WTC11 (cell line): Measurements from ENCODE around the gene PPIP5K2. TPM values are rescaled to one million over a fixed set of nuclear protein-coding genes. Genes with fewer than 3 reads are reported as not detected.
A peak's percentile ranks its signal among the peaks of the same experiment; 100 is the strongest.

Experiments
- ATAC-seq: fragments of 200-7000 bp; cut with Tn5 transposase; 2 replicates; pipeline ENCODE4 v1.10.0; 2021; ENCODE audit warnings: mild to moderate bottlenecking, moderate library complexity
- CTCF ChIA-PET: fragments of 300-600 bp; sonication (Branson Sonifier 250); formaldehyde crosslinking; loops from one replicate; lab custom pipeline; 2021; ENCODE audit warnings: antibody characterized with exemption; lab: Charles Lee
- POLR2A ChIA-PET: fragments of 350-600 bp; sonication (Branson Sonifier 250); formaldehyde crosslinking; loops from one replicate; lab custom pipeline; 2021; ENCODE audit warnings: antibody characterized with exemption; lab: Charles Lee
- DNase-seq: peaks from one replicate; pipeline ENCODE4 v3.0.0; 2021; ENCODE audit warnings: low spot score
- H3K27ac Mint-ChIP-seq: 2 replicates; pipeline ENCODE4 v1.8.0; 2021; ENCODE audit warnings: mixed read lengths
- H3K27me3 Mint-ChIP-seq: 2 replicates; pipeline ENCODE4 v1.8.0; 2021; ENCODE audit warnings: low read depth, mild to moderate bottlenecking, moderate library complexity, mixed read lengths
- H3K36me3 Mint-ChIP-seq: 2 replicates; pipeline ENCODE4 v1.8.0; 2021; ENCODE audit warnings: mixed read lengths
- H3K4me1 Mint-ChIP-seq: 2 replicates; pipeline ENCODE4 v1.8.0; 2022; ENCODE audit warnings: mixed read lengths
- H3K4me3 Mint-ChIP-seq: 2 replicates; pipeline ENCODE4 v1.8.0; 2021; ENCODE audit warnings: mild to moderate bottlenecking, moderate library complexity, mixed read lengths
- H3K9me3 Mint-ChIP-seq: 2 replicates; pipeline ENCODE4 v1.8.0; 2021; ENCODE audit warnings: mixed read lengths
- CBFB ChIP-seq: sonication (generic); formaldehyde crosslinking; IDR thresholded peaks from 2 replicates; pipeline ENCODE4 v1.8.1; 2022; ENCODE audit warnings: mild to moderate bottlenecking, low read depth, missing genetic modification reagents
- FOXK1 ChIP-seq: sonication (generic); formaldehyde crosslinking; IDR thresholded peaks from 2 replicates; pipeline ENCODE4 v1.8.0; 2022; ENCODE audit warnings: mild to moderate bottlenecking, moderate library complexity, missing genetic modification reagents
- NFYB ChIP-seq: sonication (generic); formaldehyde crosslinking; conservative IDR thresholded peaks from 2 replicates; pipeline ENCODE4 v1.8.0; 2022; ENCODE audit warnings: low read depth, missing genetic modification reagents
- NR1H2 ChIP-seq: sonication (generic); formaldehyde crosslinking; IDR thresholded peaks from 2 replicates; pipeline ENCODE4 v1.9.0; 2021; ENCODE audit warnings: mild to moderate bottlenecking, moderate library complexity, missing genetic modification reagents
- TCF7 ChIP-seq: sonication (generic); formaldehyde crosslinking; IDR thresholded peaks from 2 replicates; pipeline ENCODE4 v1.8.0; 2022; ENCODE audit warnings: mild to moderate bottlenecking, low read depth, missing genetic modification reagents, moderate library complexity
- ZNF232 ChIP-seq: sonication (generic); formaldehyde crosslinking; IDR thresholded peaks from 2 replicates; pipeline ENCODE4 v1.8.0; 2022; ENCODE audit warnings: mild to moderate bottlenecking, missing genetic modification reagents
- ZNF317 ChIP-seq: sonication (generic); formaldehyde crosslinking; IDR thresholded peaks from 2 replicates; pipeline ENCODE4 v1.8.1; 2023; ENCODE audit warnings: low read depth, mild to moderate bottlenecking, moderate library complexity, missing genetic modification reagents, borderline replicate concordance
- ZNF671 ChIP-seq: fragments of 250-450 bp; sonication (Bioruptor Pico); IDR thresholded peaks from 2 replicates; pipeline ENCODE4 v1.8.0; 2021; ENCODE audit warnings: mild to moderate bottlenecking
- total RNA-seq: library from RNA; stranded (reverse); gene quantifications from 3 replicates; pipeline ENCODE4 v1.2.3, GENCODE V29; 2021
- TF ChIP-seq, protein P1 (sequence below): sonication (generic); formaldehyde crosslinking; IDR thresholded peaks from 2 replicates; pipeline ENCODE4 v1.8.1; 2023; ENCODE audit warnings: mild to moderate bottlenecking, missing genetic modification reagents, borderline replicate concordance
- TF ChIP-seq, protein P2 (sequence below): sonication (generic); formaldehyde crosslinking; IDR thresholded peaks from 2 replicates; pipeline ENCODE4 v1.8.0; 2023; ENCODE audit warnings: mild to moderate bottlenecking, missing genetic modification reagents
- TF ChIP-seq, protein P3 (sequence below): sonication (generic); formaldehyde crosslinking; conservative IDR thresholded peaks from 2 replicates; pipeline ENCODE4 v1.8.1; 2023; ENCODE audit warnings: mild to moderate bottlenecking, low read depth, missing genetic modification reagents, moderate library complexity
- TF ChIP-seq, protein P4 (sequence below): sonication (generic); formaldehyde crosslinking; IDR thresholded peaks from 2 replicates; pipeline ENCODE4 v1.8.0; 2023; ENCODE audit warnings: missing genetic modification reagents, mild to moderate bottlenecking, borderline replicate concordance

Gene PPIP5K2
- total RNA-seq, 1 experiment from 2014 or later: 67.6 TPM

DNA sequence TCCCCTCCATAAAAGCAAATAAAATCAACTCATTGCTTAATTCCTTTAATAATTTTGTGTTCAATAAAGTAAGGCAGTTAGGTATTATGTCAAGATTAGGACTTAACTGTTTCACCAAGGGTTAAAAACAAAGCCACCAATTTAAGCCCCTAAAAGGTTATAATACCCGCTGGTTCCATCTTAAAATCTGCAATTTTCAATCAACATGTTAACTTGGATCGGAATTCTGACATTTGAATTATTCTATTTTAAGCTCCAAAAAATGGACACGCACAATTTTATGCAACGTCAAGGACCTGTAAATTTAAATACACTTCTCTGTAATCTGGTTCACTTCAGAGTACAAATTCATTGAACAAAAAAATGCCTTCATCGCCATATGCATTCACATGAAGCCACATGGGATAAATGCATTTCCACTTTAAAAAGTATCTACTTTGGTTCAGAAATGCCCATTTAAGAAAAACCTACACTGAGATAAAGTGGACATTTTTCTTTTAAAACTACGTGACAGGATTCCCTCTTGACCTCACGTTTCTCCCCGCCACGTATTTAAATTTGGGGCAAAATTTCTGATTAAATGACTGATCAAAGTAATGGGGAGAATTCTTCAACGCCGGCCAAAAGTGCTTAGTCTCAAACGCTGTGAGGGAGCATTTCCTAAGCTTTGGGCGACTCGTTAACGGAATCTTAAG, 884 bp upstream of the PPIP5K2 start (continued):
- TF ChIP-seq, protein P1, sequence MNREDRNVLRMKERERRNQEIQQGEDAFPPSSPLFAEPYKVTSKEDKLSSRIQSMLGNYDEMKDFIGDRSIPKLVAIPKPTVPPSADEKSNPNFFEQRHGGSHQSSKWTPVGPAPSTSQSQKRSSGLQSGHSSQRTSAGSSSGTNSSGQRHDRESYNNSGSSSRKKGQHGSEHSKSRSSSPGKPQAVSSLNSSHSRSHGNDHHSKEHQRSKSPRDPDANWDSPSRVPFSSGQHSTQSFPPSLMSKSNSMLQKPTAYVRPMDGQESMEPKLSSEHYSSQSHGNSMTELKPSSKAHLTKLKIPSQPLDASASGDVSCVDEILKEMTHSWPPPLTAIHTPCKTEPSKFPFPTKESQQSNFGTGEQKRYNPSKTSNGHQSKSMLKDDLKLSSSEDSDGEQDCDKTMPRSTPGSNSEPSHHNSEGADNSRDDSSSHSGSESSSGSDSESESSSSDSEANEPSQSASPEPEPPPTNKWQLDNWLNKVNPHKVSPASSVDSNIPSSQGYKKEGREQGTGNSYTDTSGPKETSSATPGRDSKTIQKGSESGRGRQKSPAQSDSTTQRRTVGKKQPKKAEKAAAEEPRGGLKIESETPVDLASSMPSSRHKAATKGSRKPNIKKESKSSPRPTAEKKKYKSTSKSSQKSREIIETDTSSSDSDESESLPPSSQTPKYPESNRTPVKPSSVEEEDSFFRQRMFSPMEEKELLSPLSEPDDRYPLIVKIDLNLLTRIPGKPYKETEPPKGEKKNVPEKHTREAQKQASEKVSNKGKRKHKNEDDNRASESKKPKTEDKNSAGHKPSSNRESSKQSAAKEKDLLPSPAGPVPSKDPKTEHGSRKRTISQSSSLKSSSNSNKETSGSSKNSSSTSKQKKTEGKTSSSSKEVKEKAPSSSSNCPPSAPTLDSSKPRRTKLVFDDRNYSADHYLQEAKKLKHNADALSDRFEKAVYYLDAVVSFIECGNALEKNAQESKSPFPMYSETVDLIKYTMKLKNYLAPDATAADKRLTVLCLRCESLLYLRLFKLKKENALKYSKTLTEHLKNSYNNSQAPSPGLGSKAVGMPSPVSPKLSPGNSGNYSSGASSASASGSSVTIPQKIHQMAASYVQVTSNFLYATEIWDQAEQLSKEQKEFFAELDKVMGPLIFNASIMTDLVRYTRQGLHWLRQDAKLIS (CRISPR knock-in tag): no peak
- no peak for TF ChIP-seq CBFB
- TF ChIP-seq, protein P2, sequence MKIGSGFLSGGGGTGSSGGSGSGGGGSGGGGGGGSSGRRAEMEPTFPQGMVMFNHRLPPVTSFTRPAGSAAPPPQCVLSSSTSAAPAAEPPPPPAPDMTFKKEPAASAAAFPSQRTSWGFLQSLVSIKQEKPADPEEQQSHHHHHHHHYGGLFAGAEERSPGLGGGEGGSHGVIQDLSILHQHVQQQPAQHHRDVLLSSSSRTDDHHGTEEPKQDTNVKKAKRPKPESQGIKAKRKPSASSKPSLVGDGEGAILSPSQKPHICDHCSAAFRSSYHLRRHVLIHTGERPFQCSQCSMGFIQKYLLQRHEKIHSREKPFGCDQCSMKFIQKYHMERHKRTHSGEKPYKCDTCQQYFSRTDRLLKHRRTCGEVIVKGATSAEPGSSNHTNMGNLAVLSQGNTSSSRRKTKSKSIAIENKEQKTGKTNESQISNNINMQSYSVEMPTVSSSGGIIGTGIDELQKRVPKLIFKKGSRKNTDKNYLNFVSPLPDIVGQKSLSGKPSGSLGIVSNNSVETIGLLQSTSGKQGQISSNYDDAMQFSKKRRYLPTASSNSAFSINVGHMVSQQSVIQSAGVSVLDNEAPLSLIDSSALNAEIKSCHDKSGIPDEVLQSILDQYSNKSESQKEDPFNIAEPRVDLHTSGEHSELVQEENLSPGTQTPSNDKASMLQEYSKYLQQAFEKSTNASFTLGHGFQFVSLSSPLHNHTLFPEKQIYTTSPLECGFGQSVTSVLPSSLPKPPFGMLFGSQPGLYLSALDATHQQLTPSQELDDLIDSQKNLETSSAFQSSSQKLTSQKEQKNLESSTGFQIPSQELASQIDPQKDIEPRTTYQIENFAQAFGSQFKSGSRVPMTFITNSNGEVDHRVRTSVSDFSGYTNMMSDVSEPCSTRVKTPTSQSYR (CRISPR knock-in tag): no peak

DNA sequence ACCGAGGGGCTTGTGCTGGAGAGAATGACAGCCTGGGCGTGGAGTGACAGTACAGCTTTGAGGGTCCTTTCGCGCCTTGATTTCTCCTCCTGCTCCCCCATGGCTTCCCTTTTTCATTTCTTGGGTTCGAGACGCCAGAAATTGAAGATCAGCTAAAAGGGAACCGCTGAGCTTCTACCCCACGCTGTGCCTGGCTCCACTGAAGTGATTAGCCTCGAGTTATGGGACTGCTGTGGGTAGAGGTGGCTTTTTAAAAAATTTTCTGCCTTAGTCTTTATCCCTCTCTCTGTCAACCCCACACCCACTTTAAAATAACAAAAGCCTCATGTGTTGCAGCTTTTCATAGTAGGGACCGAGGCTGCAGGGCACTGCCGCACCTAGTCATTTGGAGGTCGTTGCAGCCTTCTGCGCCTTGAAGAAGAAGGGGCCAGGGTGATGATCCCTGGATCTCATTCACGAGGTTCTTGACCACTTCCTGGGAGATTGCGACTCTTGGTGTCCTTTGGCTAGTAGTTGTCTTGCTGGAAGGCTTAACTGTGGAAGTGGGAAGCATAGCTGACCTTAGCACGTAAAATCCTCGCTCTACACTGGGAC, 603 bp downstream of the PPIP5K2 start:
- peak overlapping the region; percentile 98 for H3K4me3 Mint-ChIP-seq
- no peak for TF ChIP-seq NFYB (CRISPR knock-in tag)
- TF ChIP-seq FOXK1: 0 out of 2 replicates have a peak, but pooled peaks have one; percentile 5
- TF ChIP-seq ZNF671 (CRISPR knock-in tag): no peak
- TF ChIP-seq NR1H2 (CRISPR knock-in tag): no peak
- no peak for TF ChIP-seq TCF7
- no peaks in the 10 kb centered on the region for H3K36me3 Mint-ChIP-seq
- peaks cover 26% of the 10 kb centered on the region for H3K4me1 Mint-ChIP-seq
- DNase-seq: no peak
- ATAC-seq: peak; percentile 2
- ChIA-PET CTCF (interaction anchor here (0.5 to 1.8 kb wide), 6 partner anchors 19 to 439 kb away, joined by 3 to 13 read pairs (median 6); partner anchors contain the start of gene MACIR), POLR2A (interaction anchor here (0.6 to 2.1 kb wide), 7 partner anchors 12 to 621 kb away, joined by 3 to 15 read pairs (median 3); partner anchors contain the start of gene MACIR)
- H3K27me3 Mint-ChIP-seq: no peaks in the 10 kb centered on the region
- H3K27ac Mint-ChIP-seq: peak overlapping the region; percentile 100
- no peaks in the 10 kb centered on the region for H3K9me3 Mint-ChIP-seq

DNA sequence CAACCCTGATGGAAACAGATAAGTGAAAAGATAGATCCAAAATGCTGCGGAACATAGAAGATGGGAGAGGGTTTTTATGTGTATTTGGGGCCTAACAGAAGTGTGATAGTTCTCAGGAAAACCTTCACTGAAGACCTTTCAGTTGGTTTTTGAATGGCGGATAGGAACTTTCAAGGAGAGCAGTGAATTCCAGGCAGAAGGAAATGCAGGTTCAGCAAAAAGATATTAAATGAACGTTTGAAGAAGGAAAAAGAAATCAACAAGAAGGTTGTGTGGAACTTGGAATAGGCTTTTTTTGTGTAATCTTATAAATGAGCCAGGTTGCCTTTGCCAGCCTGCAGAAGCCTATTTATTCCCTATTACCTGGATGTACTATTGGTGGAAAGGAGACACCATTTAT, 2.1 kb downstream of the PPIP5K2 start:
- Mint-ChIP-seq H3K4me3 (peak overlapping the region; percentile 98; the same call in 1 of the 2 replicates), H3K9me3 (no peaks in the 10 kb centered on the region), H3K27me3 (no peaks in the 10 kb centered on the region), H3K36me3 (no peaks in the 10 kb centered on the region), H3K27ac (no peak overlapping the region), H3K4me1 (peaks cover 26% of the 10 kb centered on the region)
- POLR2A ChIA-PET: no interaction called here
- CTCF ChIA-PET: no interaction called here
- no peak for DNase-seq
- ATAC-seq: no peak
- no peak for TF ChIP-seq CBFB
- TF ChIP-seq, protein P3, sequence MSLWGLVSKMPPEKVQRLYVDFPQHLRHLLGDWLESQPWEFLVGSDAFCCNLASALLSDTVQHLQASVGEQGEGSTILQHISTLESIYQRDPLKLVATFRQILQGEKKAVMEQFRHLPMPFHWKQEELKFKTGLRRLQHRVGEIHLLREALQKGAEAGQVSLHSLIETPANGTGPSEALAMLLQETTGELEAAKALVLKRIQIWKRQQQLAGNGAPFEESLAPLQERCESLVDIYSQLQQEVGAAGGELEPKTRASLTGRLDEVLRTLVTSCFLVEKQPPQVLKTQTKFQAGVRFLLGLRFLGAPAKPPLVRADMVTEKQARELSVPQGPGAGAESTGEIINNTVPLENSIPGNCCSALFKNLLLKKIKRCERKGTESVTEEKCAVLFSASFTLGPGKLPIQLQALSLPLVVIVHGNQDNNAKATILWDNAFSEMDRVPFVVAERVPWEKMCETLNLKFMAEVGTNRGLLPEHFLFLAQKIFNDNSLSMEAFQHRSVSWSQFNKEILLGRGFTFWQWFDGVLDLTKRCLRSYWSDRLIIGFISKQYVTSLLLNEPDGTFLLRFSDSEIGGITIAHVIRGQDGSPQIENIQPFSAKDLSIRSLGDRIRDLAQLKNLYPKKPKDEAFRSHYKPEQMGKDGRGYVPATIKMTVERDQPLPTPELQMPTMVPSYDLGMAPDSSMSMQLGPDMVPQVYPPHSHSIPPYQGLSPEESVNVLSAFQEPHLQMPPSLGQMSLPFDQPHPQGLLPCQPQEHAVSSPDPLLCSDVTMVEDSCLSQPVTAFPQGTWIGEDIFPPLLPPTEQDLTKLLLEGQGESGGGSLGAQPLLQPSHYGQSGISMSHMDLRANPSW (CRISPR knock-in tag): no peak
- TF ChIP-seq TCF7: no peak
- TF ChIP-seq, protein P4, sequence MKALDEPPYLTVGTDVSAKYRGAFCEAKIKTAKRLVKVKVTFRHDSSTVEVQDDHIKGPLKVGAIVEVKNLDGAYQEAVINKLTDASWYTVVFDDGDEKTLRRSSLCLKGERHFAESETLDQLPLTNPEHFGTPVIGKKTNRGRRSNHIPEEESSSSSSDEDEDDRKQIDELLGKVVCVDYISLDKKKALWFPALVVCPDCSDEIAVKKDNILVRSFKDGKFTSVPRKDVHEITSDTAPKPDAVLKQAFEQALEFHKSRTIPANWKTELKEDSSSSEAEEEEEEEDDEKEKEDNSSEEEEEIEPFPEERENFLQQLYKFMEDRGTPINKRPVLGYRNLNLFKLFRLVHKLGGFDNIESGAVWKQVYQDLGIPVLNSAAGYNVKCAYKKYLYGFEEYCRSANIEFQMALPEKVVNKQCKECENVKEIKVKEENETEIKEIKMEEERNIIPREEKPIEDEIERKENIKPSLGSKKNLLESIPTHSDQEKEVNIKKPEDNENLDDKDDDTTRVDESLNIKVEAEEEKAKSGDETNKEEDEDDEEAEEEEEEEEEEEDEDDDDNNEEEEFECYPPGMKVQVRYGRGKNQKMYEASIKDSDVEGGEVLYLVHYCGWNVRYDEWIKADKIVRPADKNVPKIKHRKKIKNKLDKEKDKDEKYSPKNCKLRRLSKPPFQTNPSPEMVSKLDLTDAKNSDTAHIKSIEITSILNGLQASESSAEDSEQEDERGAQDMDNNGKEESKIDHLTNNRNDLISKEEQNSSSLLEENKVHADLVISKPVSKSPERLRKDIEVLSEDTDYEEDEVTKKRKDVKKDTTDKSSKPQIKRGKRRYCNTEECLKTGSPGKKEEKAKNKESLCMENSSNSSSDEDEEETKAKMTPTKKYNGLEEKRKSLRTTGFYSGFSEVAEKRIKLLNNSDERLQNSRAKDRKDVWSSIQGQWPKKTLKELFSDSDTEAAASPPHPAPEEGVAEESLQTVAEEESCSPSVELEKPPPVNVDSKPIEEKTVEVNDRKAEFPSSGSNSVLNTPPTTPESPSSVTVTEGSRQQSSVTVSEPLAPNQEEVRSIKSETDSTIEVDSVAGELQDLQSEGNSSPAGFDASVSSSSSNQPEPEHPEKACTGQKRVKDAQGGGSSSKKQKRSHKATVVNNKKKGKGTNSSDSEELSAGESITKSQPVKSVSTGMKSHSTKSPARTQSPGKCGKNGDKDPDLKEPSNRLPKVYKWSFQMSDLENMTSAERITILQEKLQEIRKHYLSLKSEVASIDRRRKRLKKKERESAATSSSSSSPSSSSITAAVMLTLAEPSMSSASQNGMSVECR (CRISPR knock-in tag): no peak
- TF ChIP-seq ZNF317: no peak
- TF ChIP-seq, protein P1 (CRISPR knock-in tag): no peak
- TF ChIP-seq ZNF232 (CRISPR knock-in tag): no peak
